Kidney epithelial cell (primary cell): ENCODE data around the gene SNAI3. TPM values are rescaled to one million over a fixed set of nuclear protein-coding genes. Genes with fewer than 3 reads are reported as not detected.

Experiments
- DNase-seq: peaks from one replicate; pipeline ENCODE4 v3.0.0-alpha.2; 2010; ENCODE audit warnings: low read depth
- H3K27me3 ChIP-seq: 2 replicates; pipeline ENCODE4 v1.6.0; 2011; ENCODE audit warnings: low read length; ENCODE audit not compliant: control insufficient read depth, insufficient read depth
- H3K36me3 ChIP-seq: 2 replicates; pipeline ENCODE4 v1.5.1; 2011; ENCODE audit warnings: low read length; ENCODE audit not compliant: control insufficient read depth, insufficient read depth
- H3K4me3 ChIP-seq: 2 replicates; pipeline ENCODE4 v1.5.1; 2011; ENCODE audit warnings: low read depth, mild to moderate bottlenecking, control low read depth, low read length
- CTCF ChIP-seq: IDR thresholded peaks from 2 replicates; pipeline ENCODE4 v1.5.1; 2011; ENCODE audit warnings: mild to moderate bottlenecking, moderate library complexity, low read length, control low read depth, inconsistent platforms; ENCODE audit not compliant: insufficient read depth, poor library complexity, severe bottlenecking
- total RNA-seq: library from RNA; depleted of rRNA; stranded (reverse); fragments of >200 nt; gene quantifications from 2 replicates; pipeline ENCODE4 v1.2.3, GENCODE V29; 2015

Gene SNAI3
- total RNA-seq, 1 donor from 2014 or later: 1.1 TPM

- Histone ChIP-seq H3K4me3 (no peak overlapping the region), H3K27me3 (no peaks in the 10 kb centered on the region), H3K36me3 (no peaks in the 10 kb centered on the region)
- no peak for TF ChIP-seq CTCF
- no peak for DNase-seq
Observed at GRCh38 chr16:88646345-88647034, 39.8 kb downstream of the SNAI3 start.

GRCh38 chr16:88645941-88646340 lies 40.4 kb downstream of the SNAI3 start:
- no peak for TF ChIP-seq CTCF
- Histone ChIP-seq H3K4me3 (no peak overlapping the region), H3K36me3 (no peaks in the 10 kb centered on the region), H3K27me3 (peaks cover 2% of the 10 kb centered on the region)
- no peak for DNase-seq

GRCh38 chr16:88645455-88645854 lies 40.9 kb downstream of the SNAI3 start:
- Histone ChIP-seq H3K4me3 (no peak overlapping the region), H3K36me3 (no peaks in the 10 kb centered on the region), H3K27me3 (peaks cover 7% of the 10 kb centered on the region)
- no peak for DNase-seq
- no peak for TF ChIP-seq CTCF

GRCh38 chr16:88643644-88643932 lies 42.7 kb downstream of the SNAI3 start:
- no peak for DNase-seq
- H3K4me3 ChIP-seq: no peak overlapping the region
- H3K36me3 ChIP-seq: no peaks in the 10 kb centered on the region
- TF ChIP-seq CTCF: no peak
- H3K27me3 ChIP-seq: peaks cover 25% of the 10 kb centered on the region

GRCh38 chr16:88642881-88643643 lies 43.2 kb downstream of the SNAI3 start:
- DNase-seq: no peak
- H3K36me3 ChIP-seq: no peaks in the 10 kb centered on the region
- no peak overlapping the region for H3K4me3 ChIP-seq
- no peak for TF ChIP-seq CTCF
- peaks cover 31% of the 10 kb centered on the region for H3K27me3 ChIP-seq
